Measurements from ENCODE around the gene VANGL1.

The VANGL1 gene

GRCh38 chr1:115705085-115705951, 63.5 kb downstream of the VANGL1 start:
- DNase-seq (ENCODE audit: low spot score): no peak

GRCh38 chr1:115705963-115706362, 64.2 kb downstream of the VANGL1 start:
- DNase-seq (ENCODE audit: low spot score): no peak

GRCh38 chr1:115706587-115707425, 65.0 kb downstream of the VANGL1 start:
- DNase-seq (ENCODE audit: low spot score): peak; percentile 65

GRCh38 chr1:115710859-115711624, 69.3 kb downstream of the VANGL1 start:
- DNase-seq (ENCODE audit: low spot score): no peak

GRCh38 chr1:115712911-115713609, 71.3 kb downstream of the VANGL1 start:
- DNase-seq (ENCODE audit: low spot score): no peak

- DNase-seq (ENCODE audit: low spot score): no peak
Measured at GRCh38 chr1:115713906-115714305, 72.1 kb downstream of the VANGL1 start.

- no peak for DNase-seq (ENCODE audit: low spot score)
Measured at GRCh38 chr1:115714572-115715141, 72.9 kb downstream of the VANGL1 start.

GRCh38 chr1:115717541-115717940, 75.8 kb downstream of the VANGL1 start:
- DNase-seq (ENCODE audit: low spot score): no peak

- no peak for DNase-seq (ENCODE audit: low spot score)
Measured at GRCh38 chr1:115718011-115718754, 76.4 kb downstream of the VANGL1 start.

GRCh38 chr1:115719285-115719684, 77.5 kb downstream of the VANGL1 start:
- no peak for DNase-seq (ENCODE audit: low spot score)

GRCh38 chr1:115722221-115722620, 80.5 kb downstream of the VANGL1 start:
- DNase-seq (ENCODE audit: low spot score): no peak

- DNase-seq (ENCODE audit: low spot score): no peak
Measured at GRCh38 chr1:115723756-115724155, 82.0 kb downstream of the VANGL1 start.

- no peak for DNase-seq (ENCODE audit: low spot score)
Measured at GRCh38 chr1:115725600-115725999, 83.8 kb downstream of the VANGL1 start.

- no peak for DNase-seq (ENCODE audit: low spot score)
Measured at GRCh38 chr1:115726161-115726560, 84.4 kb downstream of the VANGL1 start.

GRCh38 chr1:115726570-115726969, 84.8 kb downstream of the VANGL1 start:
- no peak for DNase-seq (ENCODE audit: low spot score)

- DNase-seq (ENCODE audit: low spot score): no peak
Measured at GRCh38 chr1:115727706-115728249, 86.0 kb downstream of the VANGL1 start.

- no peak for DNase-seq (ENCODE audit: low spot score)
Measured at GRCh38 chr1:115728341-115728740, 86.6 kb downstream of the VANGL1 start.

GRCh38 chr1:115729756-115730155, 88.0 kb downstream of the VANGL1 start:
- DNase-seq (ENCODE audit: low spot score): no peak

- no peak for DNase-seq (ENCODE audit: low spot score)
Measured at GRCh38 chr1:115732316-115732715, 90.5 kb downstream of the VANGL1 start.

GRCh38 chr1:115740811-115741210, 99.0 kb downstream of the VANGL1 start:
- no peak for DNase-seq (ENCODE audit: low spot score)

Measured in hematopoietic multipotent progenitor cell treated with erythropoietin and hydrocortisone succinate and interleukin-3 and kit ligand, for 17 days (in vitro differentiated cells).